CD14-positive monocyte (primary cell): ENCODE data around the gene DCP2. TPM values are rescaled to one million over a fixed set of nuclear protein-coding genes. Genes with fewer than 3 reads are reported as not detected.

Source experiments
- DNase-seq, 3 donors: peaks; one replicate each; pipeline ENCODE4 v3.0.0-alpha.2; 2011 to 2022
- H2AFZ ChIP-seq: 2 replicates; pipeline ENCODE4 v1.6.0; 2012; ENCODE audit warnings: mild to moderate bottlenecking, low read depth, low read length, inconsistent platforms; ENCODE audit not compliant: insufficient read depth, poor library complexity, severe bottlenecking
- H3K27ac ChIP-seq, 2 donors: 1 replicate in 1 of 2; 2 replicates in 1 of 2; pipeline ENCODE4 v1.5.1; 2012 to 2013; ENCODE audit warnings: low read length in 2 of 2, control low read depth in 1 of 2, inconsistent platforms in 1 of 2, low read depth in 1 of 2, mild to moderate bottlenecking in 1 of 2
- H3K27me3 ChIP-seq, 2 donors: one replicate each; pipeline versions ENCODE4 v1.6.0 to v1.6.1; 2011 to 2013; ENCODE audit warnings: low read length in 2 of 2; ENCODE audit not compliant: control insufficient read depth in 2 of 2, insufficient read depth in 2 of 2
- H3K36me3 ChIP-seq, 2 donors: replicated peaks in 1 of 2; 1 replicate in 1 of 2; 2 replicates in 1 of 2; pipeline versions ENCODE4 v1.5.1 to v1.6.1; 2012 to 2013; ENCODE audit warnings: low read length in 2 of 2, control low read depth in 1 of 2, inconsistent platforms in 1 of 2, mild to moderate bottlenecking in 1 of 2; ENCODE audit not compliant: insufficient read depth in 2 of 2, control insufficient read depth in 1 of 2
- H3K4me1 ChIP-seq, 2 donors: 1 replicate in 1 of 2; 2 replicates in 1 of 2; pipeline versions ENCODE4 v1.5.1 to v1.6.1; 2012 to 2013; ENCODE audit warnings: low read length in 2 of 2, control low read depth in 1 of 2, inconsistent platforms in 1 of 2, mild to moderate bottlenecking in 1 of 2, moderate library complexity in 1 of 2; ENCODE audit not compliant: insufficient read depth in 2 of 2, control insufficient read depth in 1 of 2
- H3K4me2 ChIP-seq: replicated peaks from 2 replicates; pipeline ENCODE3; 2012; ENCODE audit warnings: low read length, moderate library complexity, mild to moderate bottlenecking; ENCODE audit not compliant: poor library complexity, severe bottlenecking; ENCODE audit errors: extremely low read depth
- H3K4me3 ChIP-seq, 3 experiments: fragments of 200-600 bp in 1 of 3; sonication (generic) in 1 of 3; replicated peaks in 1 of 3; 1 replicate in 2 of 3; 2 replicates in 1 of 3; pipeline ENCODE4 v1.5.1; 2011 to 2013; ENCODE audit warnings: low read length in 3 of 3, mild to moderate bottlenecking in 3 of 3, control low read depth in 2 of 3, low read depth in 2 of 3, inconsistent platforms in 1 of 3, moderate library complexity in 1 of 3
- H3K79me2 ChIP-seq: 2 replicates; pipeline ENCODE4 v1.6.0; 2012; ENCODE audit warnings: mild to moderate bottlenecking, control low read depth, inconsistent platforms, low read length, moderate library complexity; ENCODE audit not compliant: insufficient read depth
- H3K9ac ChIP-seq: 2 replicates; pipeline ENCODE4 v1.6.0; 2017; ENCODE audit warnings: low read length, mild to moderate bottlenecking; ENCODE audit not compliant: insufficient read depth, poor library complexity, severe bottlenecking
- H3K9me3 ChIP-seq, 2 donors: replicated peaks in 1 of 2; 1 replicate in 1 of 2; 2 replicates in 1 of 2; pipeline versions ENCODE4 v1.5.1 to v1.6.1; 2012 to 2013; ENCODE audit warnings: low read length in 2 of 2, control low read depth in 1 of 2; ENCODE audit not compliant: control insufficient read depth in 1 of 2, insufficient read depth in 1 of 2
- H4K20me1 ChIP-seq: 2 replicates; pipeline ENCODE4 v1.6.0; 2012; ENCODE audit warnings: mild to moderate bottlenecking, low read length, control low read depth, moderate library complexity; ENCODE audit not compliant: insufficient read depth
- H3K27ac Mint-ChIP-seq, 7 donors: one replicate each; pipeline ENCODE4 v1.8.0; 2020; ENCODE audit warnings: mild to moderate bottlenecking in 7 of 7, mixed read lengths in 7 of 7, moderate library complexity in 6 of 7, inconsistent platforms in 2 of 7
- H3K27me3 Mint-ChIP-seq, 3 donors: one replicate each; pipeline ENCODE4 v1.8.0; 2021 to 2022; ENCODE audit warnings: low read depth in 3 of 3, mild to moderate bottlenecking in 3 of 3, mixed read lengths in 3 of 3, moderate library complexity in 3 of 3, inconsistent platforms in 1 of 3
- H3K36me3 Mint-ChIP-seq, 2 donors: one replicate each; pipeline ENCODE4 v1.8.0; 2020; ENCODE audit warnings: mixed read lengths in 2 of 2, inconsistent platforms in 1 of 2, mild to moderate bottlenecking in 1 of 2
- H3K4me1 Mint-ChIP-seq: one replicate; pipeline ENCODE4 v1.8.0; 2020; ENCODE audit warnings: mild to moderate bottlenecking, mixed read lengths
- H3K4me3 Mint-ChIP-seq, 2 donors: one replicate each; pipeline ENCODE4 v1.8.0; 2020; ENCODE audit warnings: mild to moderate bottlenecking in 2 of 2, mixed read lengths in 2 of 2, moderate library complexity in 1 of 2
- H3K9me3 Mint-ChIP-seq, 7 donors: one replicate each; pipeline ENCODE4 v1.8.0; 2020 to 2022; ENCODE audit warnings: mixed read lengths in 7 of 7, mild to moderate bottlenecking in 6 of 7, moderate library complexity in 6 of 7, inconsistent platforms in 2 of 7
- WGBS: methylation state at CpG from one replicate; pipeline ENCODE4 v1.1.5; 2013; ENCODE audit warnings: missing lambda C conversion rate; ENCODE audit not compliant: insufficient coverage; 5-methylcytosine and 5-hydroxymethylcytosine counted together
- intact Hi-C, 2 donors: fragments of 100-400 bp; cut with micrococcal nuclease; formaldehyde crosslinking; loops; one replicate each; pipeline versions ENCODE4 v1.15.0 to v1.15.1; 2023
- polyA plus RNA-seq, 3 donors: library from polyadenylated mRNA; depleted of rRNA in 1 of 3; unstranded in 2 of 3; stranded (reverse) in 1 of 3; fragments of 300-500 nt in 2 of 3; fragments of >200 nt in 1 of 3; fragmentation: Illumina TruSeq in 2 of 3; gene quantifications; 1 replicate in 2 of 3; 2 replicates in 1 of 3; pipeline ENCODE4 v1.2.3, GENCODE V29; 2012 to 2021
- TF ChIP-seq, protein P1 (sequence below): fragments of 200-600 bp; IDR thresholded peaks from one replicate; pipeline ENCODE4 v1.8.0; 2022; ENCODE audit warnings: antibody characterized with exemption, mild to moderate bottlenecking

The DCP2 gene
- polyA plus RNA-seq, 3 donors, result 24.0 to 62.2 (median 58.9) TPM

DNA sequence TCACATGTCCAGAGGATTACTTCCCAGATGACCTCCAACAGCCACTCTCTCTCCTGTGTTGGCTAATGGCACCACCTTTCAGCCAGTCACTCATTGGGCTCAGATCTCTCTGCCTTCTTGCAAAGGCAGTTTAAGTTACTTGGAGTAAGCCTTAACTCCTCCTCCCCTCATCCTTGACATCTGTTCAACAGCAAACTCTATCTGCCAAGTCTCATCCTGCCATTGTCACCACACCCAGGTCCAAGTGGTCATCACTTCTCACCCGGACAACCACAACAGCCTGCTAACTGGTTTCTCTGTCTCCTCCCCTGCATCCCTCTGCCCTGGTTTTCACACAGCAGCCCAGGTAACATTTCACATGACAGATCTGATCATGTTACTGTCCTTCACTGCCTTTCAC lies 58.5 kb downstream of the DCP2 start:
- TF ChIP-seq, protein P1, sequence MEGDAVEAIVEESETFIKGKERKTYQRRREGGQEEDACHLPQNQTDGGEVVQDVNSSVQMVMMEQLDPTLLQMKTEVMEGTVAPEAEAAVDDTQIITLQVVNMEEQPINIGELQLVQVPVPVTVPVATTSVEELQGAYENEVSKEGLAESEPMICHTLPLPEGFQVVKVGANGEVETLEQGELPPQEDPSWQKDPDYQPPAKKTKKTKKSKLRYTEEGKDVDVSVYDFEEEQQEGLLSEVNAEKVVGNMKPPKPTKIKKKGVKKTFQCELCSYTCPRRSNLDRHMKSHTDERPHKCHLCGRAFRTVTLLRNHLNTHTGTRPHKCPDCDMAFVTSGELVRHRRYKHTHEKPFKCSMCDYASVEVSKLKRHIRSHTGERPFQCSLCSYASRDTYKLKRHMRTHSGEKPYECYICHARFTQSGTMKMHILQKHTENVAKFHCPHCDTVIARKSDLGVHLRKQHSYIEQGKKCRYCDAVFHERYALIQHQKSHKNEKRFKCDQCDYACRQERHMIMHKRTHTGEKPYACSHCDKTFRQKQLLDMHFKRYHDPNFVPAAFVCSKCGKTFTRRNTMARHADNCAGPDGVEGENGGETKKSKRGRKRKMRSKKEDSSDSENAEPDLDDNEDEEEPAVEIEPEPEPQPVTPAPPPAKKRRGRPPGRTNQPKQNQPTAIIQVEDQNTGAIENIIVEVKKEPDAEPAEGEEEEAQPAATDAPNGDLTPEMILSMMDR, result no peak
- H3K4me3 Mint-ChIP-seq, result no peak overlapping the region
- WGBS, result 100% methylated on average over 1 of the region's 1 CpG
- no peaks in the 10 kb centered on the region for H3K9me3 Mint-ChIP-seq
- H3K27me3 Mint-ChIP-seq, result peaks cover 1 to 3% (median 3%) of the 10 kb centered on the region in 3 donors
- no peak for DNase-seq
- no peak overlapping the region for H3K27ac ChIP-seq
- H3K36me3 ChIP-seq, result no peaks in the 10 kb centered on the region
- H4K20me1 ChIP-seq, result no peaks in the 10 kb centered on the region
- H3K9me3 ChIP-seq, result no peaks in the 10 kb centered on the region
- no peaks in the 10 kb centered on the region for H3K36me3 Mint-ChIP-seq
- no peak overlapping the region for H2AFZ ChIP-seq
- H3K4me1 Mint-ChIP-seq, result peaks cover 3% of the 10 kb centered on the region
- intact Hi-C loops, result no loop called here
- H3K4me1 ChIP-seq, result no peaks in the 10 kb centered on the region
- H3K4me2 ChIP-seq, result no peak overlapping the region
- no peak overlapping the region for H3K9ac ChIP-seq
- no peak overlapping the region for H3K27ac Mint-ChIP-seq
- H3K79me2 ChIP-seq, result no peaks in the 10 kb centered on the region
- H3K4me3 ChIP-seq, result no peak overlapping the region
- no peaks in the 10 kb centered on the region for H3K27me3 ChIP-seq

DNA sequence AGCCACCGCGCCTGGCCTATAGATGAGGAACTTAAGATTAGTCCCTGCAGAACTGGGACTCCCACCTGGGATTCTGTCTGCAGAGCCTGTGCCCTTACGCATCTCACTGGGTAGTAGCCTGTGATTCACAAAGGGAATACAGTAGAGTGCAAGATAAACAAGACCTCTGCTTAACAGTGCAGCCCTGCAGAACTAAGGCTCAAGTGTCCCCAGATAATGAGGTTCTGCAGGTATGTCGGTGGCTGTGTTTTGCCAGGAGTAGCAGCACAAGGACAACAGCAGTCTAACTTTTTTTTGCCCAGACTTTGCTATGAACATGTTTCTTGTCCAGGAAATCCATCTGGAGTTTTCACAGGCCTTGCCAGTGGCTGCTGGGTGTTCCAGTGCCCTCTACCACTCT lies 59.7 kb downstream of the DCP2 start:
- Mint-ChIP-seq H3K27me3 (peaks cover 1 to 3% (median 3%) of the 10 kb centered on the region in 3 donors), H3K4me1 (peaks cover 3% of the 10 kb centered on the region), H3K4me3 (no peak overlapping the region), H3K9me3 (no peaks in the 10 kb centered on the region), H3K36me3 (no peaks in the 10 kb centered on the region), H3K27ac (no peak overlapping the region)
- no peaks in the 10 kb centered on the region for H3K79me2 ChIP-seq
- H3K27ac ChIP-seq, result no peak overlapping the region
- H3K9me3 ChIP-seq, result no peaks in the 10 kb centered on the region
- no peak overlapping the region for H3K4me2 ChIP-seq
- H3K4me1 ChIP-seq, result no peaks in the 10 kb centered on the region
- no peak overlapping the region for H2AFZ ChIP-seq
- H3K36me3 ChIP-seq, result no peaks in the 10 kb centered on the region
- TF ChIP-seq, protein P1, result no peak
- no peaks in the 10 kb centered on the region for H4K20me1 ChIP-seq
- H3K9ac ChIP-seq, result no peak overlapping the region
- 100% methylated on average over 2 of the region's 4 CpGs for WGBS
- intact Hi-C loops, result no loop called here
- H3K27me3 ChIP-seq, result no peaks in the 10 kb centered on the region
- DNase-seq, result no peak
- H3K4me3 ChIP-seq, result no peak overlapping the region
